ENCODE results near the gene RPA4.

DNA sequence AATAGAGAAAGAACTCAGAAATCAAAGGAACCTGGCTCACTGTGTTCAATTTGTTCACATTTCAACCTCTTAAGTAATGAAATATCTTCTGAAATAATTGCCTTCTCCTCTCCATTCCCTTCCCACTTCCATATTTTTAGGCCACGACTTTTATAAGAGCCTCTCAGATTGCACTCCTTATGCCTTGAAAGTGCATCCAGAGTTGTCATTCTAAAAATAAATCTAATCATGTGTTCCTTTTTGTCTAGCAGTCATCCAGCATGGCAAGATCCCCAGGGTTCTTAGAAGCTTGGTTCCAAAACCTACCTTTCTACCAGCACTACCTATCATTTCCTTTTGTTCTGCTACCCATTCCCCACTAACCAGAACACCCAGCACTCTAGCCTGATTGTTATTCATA lies 42.4 kb upstream of the RPA4 start:
- TF ChIP-seq, protein P1, sequence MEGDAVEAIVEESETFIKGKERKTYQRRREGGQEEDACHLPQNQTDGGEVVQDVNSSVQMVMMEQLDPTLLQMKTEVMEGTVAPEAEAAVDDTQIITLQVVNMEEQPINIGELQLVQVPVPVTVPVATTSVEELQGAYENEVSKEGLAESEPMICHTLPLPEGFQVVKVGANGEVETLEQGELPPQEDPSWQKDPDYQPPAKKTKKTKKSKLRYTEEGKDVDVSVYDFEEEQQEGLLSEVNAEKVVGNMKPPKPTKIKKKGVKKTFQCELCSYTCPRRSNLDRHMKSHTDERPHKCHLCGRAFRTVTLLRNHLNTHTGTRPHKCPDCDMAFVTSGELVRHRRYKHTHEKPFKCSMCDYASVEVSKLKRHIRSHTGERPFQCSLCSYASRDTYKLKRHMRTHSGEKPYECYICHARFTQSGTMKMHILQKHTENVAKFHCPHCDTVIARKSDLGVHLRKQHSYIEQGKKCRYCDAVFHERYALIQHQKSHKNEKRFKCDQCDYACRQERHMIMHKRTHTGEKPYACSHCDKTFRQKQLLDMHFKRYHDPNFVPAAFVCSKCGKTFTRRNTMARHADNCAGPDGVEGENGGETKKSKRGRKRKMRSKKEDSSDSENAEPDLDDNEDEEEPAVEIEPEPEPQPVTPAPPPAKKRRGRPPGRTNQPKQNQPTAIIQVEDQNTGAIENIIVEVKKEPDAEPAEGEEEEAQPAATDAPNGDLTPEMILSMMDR (IDR thresholded peaks at IDR 0.05) = no peak
- TF ChIP-seq POLR2AphosphoS5 (IDR thresholded peaks at IDR 0.05) (no peak), POLR2A (IDR thresholded peaks at IDR 0.05) (no peak), EP300 (IDR thresholded peaks at IDR 0.05) (no peak)
